WTC11 (cell line): Measurements from ENCODE around the gene HSDL2. TPM values are rescaled to one million over a fixed set of nuclear protein-coding genes. Genes with fewer than 3 reads are reported as not detected.

Experiments used
- ATF6 ChIP-seq: sonication (generic); formaldehyde crosslinking; IDR thresholded peaks from 2 replicates; pipeline ENCODE4 v1.8.1; 2023; ENCODE audit warnings: mild to moderate bottlenecking, missing genetic modification reagents
- CBFB ChIP-seq: sonication (generic); formaldehyde crosslinking; IDR thresholded peaks from 2 replicates; pipeline ENCODE4 v1.8.1; 2022; ENCODE audit warnings: mild to moderate bottlenecking, low read depth, missing genetic modification reagents
- CDX4 ChIP-seq: fragments of 250-450 bp; sonication (Bioruptor Pico); IDR thresholded peaks from 2 replicates; pipeline ENCODE4 v1.9.0; 2021; ENCODE audit warnings: moderate library complexity, mild to moderate bottlenecking, inconsistent platforms, borderline replicate concordance
- CREB1 ChIP-seq: sonication (generic); formaldehyde crosslinking; IDR thresholded peaks from 2 replicates; pipeline ENCODE4 v1.8.0; 2023; ENCODE audit warnings: mild to moderate bottlenecking, missing genetic modification reagents
- CTCF ChIP-seq: fragments of 200-600 bp; IDR thresholded peaks from 2 replicates; pipeline ENCODE4 v1.8.0; 2022; ENCODE audit warnings: antibody characterized with exemption
- E2F5 ChIP-seq: sonication (generic); formaldehyde crosslinking; IDR thresholded peaks from 2 replicates; pipeline ENCODE4 v1.8.1; 2022; ENCODE audit warnings: mild to moderate bottlenecking, moderate library complexity, missing genetic modification reagents
- EMX1 ChIP-seq: fragments of 250-450 bp; sonication (Bioruptor Pico); IDR thresholded peaks from 2 replicates; pipeline ENCODE4 v1.8.0; 2021; ENCODE audit warnings: mild to moderate bottlenecking
- ESRRA ChIP-seq: sonication (generic); formaldehyde crosslinking; IDR thresholded peaks from 2 replicates; pipeline ENCODE4 v1.8.1; 2022; ENCODE audit warnings: mild to moderate bottlenecking, missing genetic modification reagents, borderline replicate concordance
- IRF1 ChIP-seq: sonication (generic); formaldehyde crosslinking; IDR thresholded peaks from 2 replicates; pipeline ENCODE4 v1.8.0; 2023; ENCODE audit warnings: missing genetic modification reagents
- IRF2 ChIP-seq: sonication (generic); formaldehyde crosslinking; IDR thresholded peaks from 2 replicates; pipeline ENCODE4 v1.8.0; 2022; ENCODE audit warnings: low read depth, missing genetic modification reagents, borderline replicate concordance
- JUN ChIP-seq: sonication (generic); formaldehyde crosslinking; IDR thresholded peaks from 2 replicates; pipeline ENCODE4 v1.8.0; 2023; ENCODE audit warnings: mild to moderate bottlenecking, missing genetic modification reagents
- MYBL2 ChIP-seq: sonication (generic); formaldehyde crosslinking; IDR thresholded peaks from 2 replicates; pipeline ENCODE4 v1.8.1; 2023; ENCODE audit warnings: mild to moderate bottlenecking, moderate library complexity, missing genetic modification reagents
- OVOL2 ChIP-seq: fragments of 250-450 bp; sonication (Bioruptor Pico); IDR thresholded peaks from 2 replicates; pipeline ENCODE4 v1.9.0; 2021; ENCODE audit warnings: mild to moderate bottlenecking, borderline replicate concordance
- PREB ChIP-seq: sonication (generic); formaldehyde crosslinking; IDR thresholded peaks from 2 replicates; pipeline ENCODE4 v1.8.1; 2022; ENCODE audit warnings: mild to moderate bottlenecking, missing genetic modification reagents, moderate library complexity, borderline replicate concordance
- RORB ChIP-seq: fragments of 250-450 bp; sonication (Bioruptor Pico); IDR thresholded peaks from 2 replicates; pipeline ENCODE4 v1.9.0; 2021; ENCODE audit warnings: mild to moderate bottlenecking
- SOX15 ChIP-seq: fragments of 250-450 bp; sonication (Bioruptor Pico); IDR thresholded peaks from 2 replicates; pipeline ENCODE4 v1.9.0; 2021; ENCODE audit warnings: mild to moderate bottlenecking
- TCF7 ChIP-seq: sonication (generic); formaldehyde crosslinking; IDR thresholded peaks from 2 replicates; pipeline ENCODE4 v1.8.0; 2022; ENCODE audit warnings: mild to moderate bottlenecking, low read depth, missing genetic modification reagents, moderate library complexity
- USF2 ChIP-seq: sonication (generic); formaldehyde crosslinking; IDR thresholded peaks from 2 replicates; pipeline ENCODE4 v1.8.1; 2023; ENCODE audit warnings: mild to moderate bottlenecking, missing genetic modification reagents, moderate library complexity
- ZNF121 ChIP-seq: sonication (generic); formaldehyde crosslinking; IDR thresholded peaks from 2 replicates; pipeline ENCODE4 v1.8.0; 2023; ENCODE audit warnings: missing genetic modification reagents
- ZNF281 ChIP-seq: sonication (generic); formaldehyde crosslinking; IDR thresholded peaks from 2 replicates; pipeline ENCODE4 v1.8.0; 2023; ENCODE audit warnings: mild to moderate bottlenecking, missing genetic modification reagents
- ZNF423 ChIP-seq: fragments of 250-450 bp; sonication (Bioruptor Pico); IDR thresholded peaks from 2 replicates; pipeline ENCODE4 v2.1.2; 2022; ENCODE audit warnings: mild to moderate bottlenecking, moderate library complexity
- ZNF425 ChIP-seq: fragments of 250-450 bp; sonication (Bioruptor Pico); conservative IDR thresholded peaks from 2 replicates; pipeline ENCODE4 v1.9.0; 2021; ENCODE audit warnings: mild to moderate bottlenecking
- ZNF512 ChIP-seq: sonication (generic); formaldehyde crosslinking; IDR thresholded peaks from 2 replicates; pipeline ENCODE4 v1.8.1; 2022; ENCODE audit warnings: missing genetic modification reagents, borderline replicate concordance
- total RNA-seq: library from RNA; stranded (reverse); gene quantifications from 3 replicates; pipeline ENCODE4 v1.2.3, GENCODE V29; 2021

HSDL2 gene
- total RNA-seq, 1 experiment from 2014 or later: 13.8 TPM

GRCh38 chr9:112379177-112380101 is 469 bp upstream of the HSDL2 start (continued):
- TF ChIP-seq ATF6 (CRISPR knock-in tag): no peak
- no peak for TF ChIP-seq OVOL2 (CRISPR knock-in tag)
- no peak for TF ChIP-seq TCF7 (CRISPR knock-in tag)
- TF ChIP-seq ESRRA (CRISPR knock-in tag): no peak
- TF ChIP-seq USF2 (CRISPR knock-in tag): 0 out of 2 replicates have a peak, but pooled peaks have one; percentile 5
- TF ChIP-seq PREB (CRISPR knock-in tag): no peak
- TF ChIP-seq ZNF425 (CRISPR knock-in tag): no peak
- TF ChIP-seq EMX1 (CRISPR knock-in tag): no peak
- TF ChIP-seq CTCF: no peak
- TF ChIP-seq RORB (CRISPR knock-in tag): no peak
- no peak for TF ChIP-seq MYBL2 (CRISPR knock-in tag)
- TF ChIP-seq CREB1 (CRISPR knock-in tag): no peak
- TF ChIP-seq ZNF281 (CRISPR knock-in tag): no peak
- no peak for TF ChIP-seq JUN (CRISPR knock-in tag)
- TF ChIP-seq CDX4 (CRISPR knock-in tag): no peak
- TF ChIP-seq IRF1 (CRISPR knock-in tag): no peak
- TF ChIP-seq ZNF512: no peak
- no peak for TF ChIP-seq IRF2 (CRISPR knock-in tag)
- no peak for TF ChIP-seq CBFB (CRISPR knock-in tag)
- peak; percentile 56 for TF ChIP-seq E2F5 (CRISPR knock-in tag)
- TF ChIP-seq ZNF121 (CRISPR knock-in tag): peak; percentile 81
- TF ChIP-seq SOX15 (CRISPR knock-in tag): no peak
- TF ChIP-seq ZNF423 (CRISPR knock-in tag): no peak
